RKO (cell line): Measurements from ENCODE around the gene MFNG.

Experiments used
- DNase-seq: peaks from one replicate; pipeline ENCODE4 v3.0.0-alpha.2; 2016; ENCODE audit warnings: low spot score

Gene MFNG

GRCh38 chr22:37425369-37425768, 60.8 kb downstream of the MFNG start:
- no peak for DNase-seq

DNA sequence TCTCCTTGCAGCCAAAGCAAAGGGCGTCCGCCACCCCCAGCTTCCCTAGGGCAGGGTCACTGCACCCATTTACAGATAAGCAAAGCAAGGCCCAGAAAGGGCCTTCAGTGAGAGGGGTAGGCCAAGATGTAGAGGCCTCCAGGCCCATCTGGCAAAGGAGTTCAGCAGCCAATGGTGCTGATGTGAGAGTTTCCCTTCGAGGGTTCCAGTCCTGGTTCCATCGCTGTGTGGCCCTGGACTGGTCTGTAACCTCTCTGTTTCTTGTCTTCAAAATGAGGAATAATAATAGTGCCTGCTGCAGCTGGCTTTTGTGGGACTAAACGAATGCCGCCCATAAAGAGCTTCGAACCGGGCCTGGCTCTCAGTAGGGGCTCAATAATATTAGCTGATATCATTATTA, 62.9 kb downstream of the MFNG start:
- DNase-seq: no peak

GRCh38 chr22:37421468-37421877, 64.7 kb downstream of the MFNG start:
- DNase-seq: no peak

DNA sequence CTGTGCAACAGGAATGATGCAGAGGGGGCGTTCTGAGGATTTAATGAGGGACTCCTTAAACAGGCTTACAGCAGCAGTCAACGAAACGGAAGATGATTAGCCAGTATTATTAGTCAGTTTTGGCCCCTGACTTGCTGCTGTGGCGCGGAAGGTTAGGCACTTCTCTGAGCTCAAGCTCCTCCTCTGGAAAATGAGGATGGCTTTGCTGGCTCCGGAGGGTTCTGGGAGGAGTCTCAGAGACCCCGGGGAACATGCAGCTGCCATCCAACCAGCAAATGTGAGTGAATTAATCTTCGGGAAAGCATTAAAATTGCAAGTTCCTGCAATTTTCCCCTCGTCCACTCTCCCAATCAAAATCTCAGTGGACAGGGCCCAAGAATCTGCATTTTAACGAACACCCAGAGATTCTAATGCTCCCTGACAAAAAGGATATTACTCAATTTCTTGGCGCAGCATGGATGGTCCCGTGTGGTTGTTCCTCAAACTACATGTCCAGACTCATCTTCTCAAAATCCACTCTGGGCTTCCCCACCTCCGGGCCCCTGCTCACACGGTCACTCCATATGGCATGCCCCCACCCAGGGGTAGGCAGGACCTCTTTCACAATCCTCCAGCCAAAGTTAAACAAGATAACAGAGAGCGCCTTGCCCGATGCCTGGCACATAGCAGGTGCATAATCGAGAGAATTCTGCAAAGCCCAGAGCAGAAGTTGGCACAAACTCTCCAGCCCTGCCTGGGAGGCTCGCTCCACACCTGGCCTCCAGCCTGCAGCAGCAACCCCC, 65.3 kb downstream of the MFNG start:
- no peak for DNase-seq

- DNase-seq: no peak
These were observed 66.1 kb downstream of the MFNG start for GRCh38 chr22:37419969-37420685.

DNA sequence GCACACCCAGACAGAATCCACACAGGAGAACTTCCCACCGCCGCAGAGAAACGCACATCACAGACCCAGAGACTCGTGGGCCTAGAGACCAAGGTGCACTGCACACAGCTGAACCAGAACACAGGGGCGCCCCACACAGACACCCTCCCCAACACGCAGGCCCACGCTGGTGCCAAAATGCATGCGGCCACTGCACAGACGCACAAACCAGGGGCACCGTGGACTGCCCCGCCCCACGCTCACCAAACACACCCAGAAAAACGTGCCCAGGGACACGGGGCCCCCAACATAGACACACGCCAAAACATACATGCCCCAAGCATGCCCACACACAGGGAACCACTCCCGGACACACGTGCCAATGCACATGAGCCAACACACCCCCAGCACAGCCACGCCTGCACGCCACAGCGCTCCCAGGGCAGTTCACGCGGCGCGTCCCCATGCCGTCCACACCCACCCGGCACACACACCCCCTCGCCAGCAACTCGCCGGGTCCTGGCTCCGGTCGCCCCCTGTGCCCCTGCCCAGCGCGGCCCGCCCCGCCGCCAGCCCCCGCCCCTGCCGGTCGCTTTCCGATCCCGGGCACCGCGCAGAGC, 66.7 kb downstream of the MFNG start:
- DNase-seq: no peak
